ENCODE data around the gene PLTP.

The PLTP gene

DNA sequence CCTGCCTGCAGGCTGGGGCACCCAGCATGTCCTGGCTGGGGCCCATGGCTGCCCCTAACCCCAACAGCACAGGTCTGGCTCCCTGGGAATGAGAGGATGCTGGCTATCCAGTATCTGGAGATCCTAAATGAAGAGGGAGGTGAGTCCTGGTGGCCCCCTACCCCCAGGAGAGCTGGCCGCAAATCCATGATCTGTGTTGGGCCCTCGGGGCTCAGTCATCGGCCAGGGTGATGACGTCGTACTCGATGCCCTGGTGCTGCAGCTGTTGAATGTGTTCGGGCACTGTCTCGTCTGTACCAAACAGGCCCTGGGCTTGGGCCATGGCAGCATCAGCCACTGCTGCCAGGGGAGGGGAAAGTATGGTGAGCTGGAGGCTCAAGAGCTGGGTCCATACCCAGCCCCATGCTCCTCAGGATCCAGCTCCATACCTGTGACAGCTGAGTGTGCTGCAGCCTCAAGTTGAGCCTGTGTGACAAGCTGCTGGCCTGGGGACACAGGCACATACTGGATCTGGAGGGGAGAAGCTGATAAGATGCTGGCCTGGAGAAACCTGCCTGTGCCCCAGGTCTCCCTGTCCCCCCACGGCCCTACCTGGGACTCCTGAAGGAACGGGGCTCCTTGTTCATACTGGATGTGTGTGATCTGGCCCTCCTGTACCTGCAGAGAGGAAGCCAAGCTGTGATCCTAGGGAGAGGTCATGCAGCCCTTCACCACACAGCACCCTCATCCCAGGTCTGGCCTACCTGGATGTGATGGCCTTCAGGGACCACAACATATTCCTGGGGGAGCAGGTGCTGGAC is 37.0 kb upstream of the PLTP start:
- peak overlapping the region; percentile 56 to 92 for H3K27ac Mint-ChIP-seq

DNA sequence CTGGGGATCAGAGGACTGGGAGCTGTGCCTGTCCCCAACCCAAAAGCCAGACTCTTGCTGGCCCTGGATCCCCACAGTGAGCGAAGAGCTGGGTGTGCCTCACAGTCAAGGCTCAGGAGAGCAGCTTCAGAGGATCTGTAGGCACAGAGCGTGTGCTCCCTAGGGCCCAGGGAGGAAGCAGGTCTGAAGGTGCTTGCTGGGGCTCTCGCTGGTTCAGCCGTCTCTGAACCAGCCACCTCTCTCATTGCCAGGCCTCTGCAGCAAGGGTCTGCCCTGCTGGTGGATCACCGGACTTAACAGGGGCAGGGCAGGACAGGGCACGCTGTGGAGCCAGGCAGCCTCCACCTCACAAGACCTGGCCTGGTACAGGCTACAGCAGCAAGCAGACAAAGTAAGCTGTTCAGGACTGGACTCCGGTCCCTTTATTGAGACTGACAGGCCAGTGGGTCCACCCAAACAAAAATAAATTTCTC is 36.3 kb upstream of the PLTP start:
- peak overlapping the region; percentile 56 to 92 for H3K27ac Mint-ChIP-seq
- peaks cover 64% of the 10 kb centered on the region for H3K36me3 Mint-ChIP-seq (ENCODE audit: insufficient read depth)
- no peaks in the 10 kb centered on the region for H3K9me3 Mint-ChIP-seq
- DNase-seq (no peak), ATAC-seq (replicated peaks) (no peak)
- H3K27me3 Mint-ChIP-seq: no peaks in the 10 kb centered on the region
- no peak overlapping the region for H3K4me3 Mint-ChIP-seq
- H3K4me1 Mint-ChIP-seq (ENCODE audit: low read depth in 2 of 2): peaks cover 21 to 41% of the 10 kb centered on the region in 2 donors

More for the DNA sequence above, 37.0 kb upstream of the PLTP start:
- Mint-ChIP-seq H3K4me3 (no peak overlapping the region), H3K36me3 (ENCODE audit: insufficient read depth) (peaks cover 62% of the 10 kb centered on the region), H3K9me3 (no peaks in the 10 kb centered on the region), H3K27me3 (no peaks in the 10 kb centered on the region), H3K4me1 (ENCODE audit: low read depth in 2 of 2) (peaks cover 20 to 38% of the 10 kb centered on the region in 2 donors)
- DNase-seq (no peak), ATAC-seq (replicated peaks) (no peak)

DNA sequence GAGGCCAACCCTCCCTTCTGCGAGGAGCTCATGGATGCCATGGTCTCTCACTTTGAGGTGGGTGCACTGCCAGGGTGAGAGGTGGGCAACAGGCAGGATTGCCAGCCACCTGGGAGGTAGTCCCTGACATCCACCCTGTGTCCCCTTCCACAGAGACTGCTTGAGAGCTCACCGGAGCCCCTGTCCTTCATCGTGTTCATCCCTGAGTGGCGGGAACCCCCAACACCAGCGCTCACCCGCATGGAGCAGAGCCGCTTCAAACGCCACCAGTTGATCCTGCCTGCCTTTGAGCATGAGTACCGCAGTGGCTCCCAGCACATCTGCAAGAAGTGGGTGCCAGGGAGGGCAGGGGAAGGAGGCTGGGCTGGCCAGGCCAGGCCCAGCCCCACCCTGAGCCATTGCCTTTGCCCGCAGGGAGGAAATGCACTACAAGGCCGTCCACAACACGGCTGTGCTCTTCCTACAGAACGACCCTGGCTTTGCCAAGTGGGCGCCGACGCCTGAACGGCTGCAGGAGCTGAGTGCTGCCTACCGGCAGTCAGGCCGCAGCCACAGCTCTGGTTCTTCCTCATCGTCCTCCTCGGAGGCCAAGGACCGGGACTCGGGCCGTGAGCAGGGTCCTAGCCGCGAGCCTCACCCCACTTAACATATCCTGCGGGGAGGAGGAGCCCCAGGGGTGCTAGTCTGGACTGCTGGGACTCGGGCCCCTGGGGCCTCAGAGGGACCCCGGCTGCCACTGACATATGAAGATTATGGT is 35.3 kb upstream of the PLTP start:
- peaks cover 68% of the 10 kb centered on the region for H3K36me3 Mint-ChIP-seq (ENCODE audit: insufficient read depth)

GRCh38 chr20:45946149-45946970 is 34.4 kb upstream of the PLTP start:
- peak; percentile 89 for ATAC-seq (replicated peaks)
- DNase-seq: peak; percentile 26 to 45 (median 44)
- Mint-ChIP-seq H3K27ac (peak overlapping the region; percentile 92), H3K4me1 (ENCODE audit: low read depth in 2 of 2) (peaks cover 21 to 35% of the 10 kb centered on the region in 2 donors), H3K4me3 (peak overlapping the region; percentile 48 to 61), H3K36me3 (ENCODE audit: insufficient read depth) (peaks cover 68% of the 10 kb centered on the region), H3K9me3 (no peaks in the 10 kb centered on the region), H3K27me3 (no peaks in the 10 kb centered on the region)

More for the DNA sequence above, 35.3 kb upstream of the PLTP start:
- no peaks in the 10 kb centered on the region for H3K27me3 Mint-ChIP-seq
- peaks cover 21 to 41% of the 10 kb centered on the region in 2 donors for H3K4me1 Mint-ChIP-seq (ENCODE audit: low read depth in 2 of 2)
- ATAC-seq (replicated peaks): no peak
- H3K4me3 Mint-ChIP-seq: peak overlapping the region in 1 of 2 donors; percentile 25
- H3K27ac Mint-ChIP-seq: peak overlapping the region in 1 of 2 donors; percentile 92
- no peaks in the 10 kb centered on the region for H3K9me3 Mint-ChIP-seq
- no peak for DNase-seq

DNA sequence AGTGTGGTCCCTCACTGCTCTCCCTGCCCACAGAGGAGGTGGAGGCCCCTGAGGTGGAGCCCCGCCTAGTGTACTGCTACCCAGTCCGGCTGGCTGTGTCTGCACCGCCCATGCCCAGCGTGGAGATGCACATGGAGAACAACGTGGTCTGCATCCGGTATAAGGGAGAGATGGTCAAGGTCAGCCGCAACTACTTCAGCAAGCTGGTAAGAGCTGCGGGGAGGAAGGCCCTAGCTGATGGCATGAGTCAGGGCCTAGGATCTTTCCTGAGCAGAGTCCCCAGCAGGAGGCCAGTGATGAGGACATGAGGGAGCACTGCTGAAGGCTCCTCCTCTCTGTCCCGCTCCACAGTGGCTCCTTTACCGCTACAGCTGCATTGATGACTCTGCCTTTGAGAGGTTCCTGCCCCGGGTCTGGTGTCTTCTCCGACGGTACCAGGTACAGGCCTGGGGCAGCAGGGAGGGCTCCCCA is 33.8 kb upstream of the PLTP start:
- no peak for DNase-seq
- Mint-ChIP-seq H3K27ac (peak overlapping the region; percentile 92), H3K9me3 (no peaks in the 10 kb centered on the region), H3K4me3 (peak overlapping the region; percentile 48 to 61), H3K36me3 (ENCODE audit: insufficient read depth) (peaks cover 64% of the 10 kb centered on the region), H3K27me3 (no peaks in the 10 kb centered on the region), H3K4me1 (ENCODE audit: low read depth in 2 of 2) (peaks cover 21 to 35% of the 10 kb centered on the region in 2 donors)
- ATAC-seq (replicated peaks): no peak

- H3K27ac Mint-ChIP-seq: peak overlapping the region; percentile 25 to 75
- H3K4me3 Mint-ChIP-seq: no peak overlapping the region
- H3K4me1 Mint-ChIP-seq (ENCODE audit: low read depth in 2 of 2): peaks cover 21 to 35% of the 10 kb centered on the region in 2 donors
- DNase-seq (no peak), ATAC-seq (replicated peaks) (no peak)
- H3K9me3 Mint-ChIP-seq: no peaks in the 10 kb centered on the region
- no peaks in the 10 kb centered on the region for H3K27me3 Mint-ChIP-seq
- peaks cover 62% of the 10 kb centered on the region for H3K36me3 Mint-ChIP-seq (ENCODE audit: insufficient read depth)
Observed at GRCh38 chr20:45944965-45945677, 33.2 kb upstream of the PLTP start.

DNA sequence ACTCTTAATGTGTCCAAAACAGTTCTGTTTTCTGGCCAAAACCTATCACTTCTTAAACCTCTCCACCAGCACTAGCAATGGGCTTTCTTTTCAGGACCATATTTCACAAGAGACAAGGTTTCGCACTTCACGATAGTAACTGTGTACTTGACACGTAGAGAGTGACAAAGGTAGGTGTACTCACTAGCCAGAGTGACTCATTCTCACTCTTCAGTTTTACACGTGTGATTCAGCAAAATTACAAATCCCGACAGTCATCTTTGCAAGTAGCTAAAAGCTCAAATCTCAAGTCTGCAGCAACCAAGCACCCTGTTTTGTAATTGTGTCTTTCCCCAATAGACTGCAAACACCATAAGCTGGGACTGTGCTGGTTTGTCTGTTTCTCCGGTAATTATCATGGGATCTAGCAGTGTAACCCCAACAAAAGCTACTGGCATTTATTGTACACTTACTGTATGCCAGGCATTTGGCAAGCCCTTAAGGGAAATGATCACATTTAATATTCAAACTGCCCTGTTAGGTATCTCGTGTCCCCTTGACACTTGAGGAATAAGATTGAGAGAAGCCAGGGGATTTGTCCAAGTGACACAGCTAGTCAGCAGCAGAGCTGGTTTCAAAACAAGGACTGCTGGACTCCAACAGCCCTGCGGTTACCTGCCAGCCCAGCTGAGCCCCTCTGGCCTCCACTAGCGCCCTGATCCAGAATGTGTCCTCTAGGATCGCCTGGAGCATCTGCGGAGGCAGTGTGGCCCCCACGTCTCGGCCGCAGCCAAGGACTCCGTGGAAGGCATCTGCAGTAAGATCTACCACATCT is 32.4 kb upstream of the PLTP start:
- Mint-ChIP-seq H3K36me3 (ENCODE audit: insufficient read depth) (peaks cover 65% of the 10 kb centered on the region), H3K27ac (peak overlapping the region; percentile 74 to 75), H3K4me1 (ENCODE audit: low read depth in 2 of 2) (peaks cover 21 to 34% of the 10 kb centered on the region in 2 donors), H3K4me3 (peak overlapping the region in 1 of 2 donors; percentile 47), H3K27me3 (no peaks in the 10 kb centered on the region), H3K9me3 (no peaks in the 10 kb centered on the region)
- ATAC-seq (replicated peaks) (no peak), DNase-seq (no peak)

GRCh38 chr20:45943613-45944012 is 31.7 kb upstream of the PLTP start:
- H3K27me3 Mint-ChIP-seq: no peaks in the 10 kb centered on the region
- H3K4me3 Mint-ChIP-seq: no peak overlapping the region
- DNase-seq: no peak
- peaks cover 22 to 37% of the 10 kb centered on the region in 2 donors for H3K4me1 Mint-ChIP-seq (ENCODE audit: low read depth in 2 of 2)
- H3K9me3 Mint-ChIP-seq: no peaks in the 10 kb centered on the region
- ATAC-seq (replicated peaks): no peak
- H3K36me3 Mint-ChIP-seq (ENCODE audit: insufficient read depth): peaks cover 70% of the 10 kb centered on the region
- H3K27ac Mint-ChIP-seq: peak overlapping the region; percentile 63 to 74

- Mint-ChIP-seq H3K9me3 (no peaks in the 10 kb centered on the region), H3K27ac (no peak overlapping the region), H3K27me3 (no peaks in the 10 kb centered on the region), H3K4me3 (no peak overlapping the region), H3K36me3 (ENCODE audit: insufficient read depth) (peaks cover 75% of the 10 kb centered on the region), H3K4me1 (ENCODE audit: low read depth in 2 of 2) (peaks cover 27% of the 10 kb centered on the region in 2 donors)
- ATAC-seq (replicated peaks) (no peak), DNase-seq (no peak)
Observed at GRCh38 chr20:45940469-45940868, 28.5 kb upstream of the PLTP start.

GRCh38 chr20:45940053-45940452 is 28.1 kb upstream of the PLTP start:
- peak overlapping the region; percentile 28 to 63 for H3K27ac Mint-ChIP-seq
- peaks cover 26 to 27% of the 10 kb centered on the region in 2 donors for H3K4me1 Mint-ChIP-seq (ENCODE audit: low read depth in 2 of 2)
- H3K27me3 Mint-ChIP-seq: no peaks in the 10 kb centered on the region
- no peak overlapping the region for H3K4me3 Mint-ChIP-seq
- peaks cover 79% of the 10 kb centered on the region for H3K36me3 Mint-ChIP-seq (ENCODE audit: insufficient read depth)
- DNase-seq (no peak), ATAC-seq (replicated peaks) (no peak)
- no peaks in the 10 kb centered on the region for H3K9me3 Mint-ChIP-seq

DNA sequence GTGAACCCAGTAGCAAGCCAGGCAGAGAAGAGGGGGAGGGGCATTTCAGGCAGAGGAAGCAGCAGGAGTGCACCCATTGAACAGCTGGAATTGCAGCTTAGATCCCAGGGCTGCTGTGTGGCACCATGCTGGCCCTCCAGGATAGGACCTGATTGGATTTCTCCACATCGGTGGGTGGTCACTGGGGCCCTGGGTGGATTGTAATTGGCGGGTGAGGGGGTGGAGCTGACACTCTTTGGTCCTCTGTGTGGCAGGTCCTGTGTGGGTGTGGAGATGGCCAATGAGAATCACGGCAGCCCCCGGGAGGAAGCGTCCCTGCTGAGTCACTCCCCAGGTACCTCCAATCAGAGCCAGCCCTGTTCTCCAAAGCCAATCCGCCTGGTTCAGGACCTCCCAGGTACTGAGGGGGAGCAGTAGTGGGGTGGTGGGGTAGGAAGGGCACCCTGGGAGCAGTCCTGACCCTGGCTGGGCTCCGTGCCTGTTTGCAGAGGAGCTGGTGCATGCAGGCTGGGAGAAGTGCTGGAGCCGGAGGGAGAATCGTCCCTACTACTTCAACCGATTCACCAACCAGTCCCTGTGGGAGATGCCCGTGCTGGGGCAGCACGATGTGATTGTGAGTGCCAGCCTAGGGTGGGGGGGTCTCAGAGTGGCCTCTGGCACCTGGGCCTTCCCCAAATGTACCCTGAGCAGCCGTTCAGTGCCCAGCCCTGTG is 26.9 kb upstream of the PLTP start:
- no peak for DNase-seq
- ATAC-seq (replicated peaks): no peak
- Mint-ChIP-seq H3K9me3 (no peaks in the 10 kb centered on the region), H3K27me3 (no peaks in the 10 kb centered on the region), H3K4me3 (peak overlapping the region in 1 of 2 donors; percentile 59), H3K27ac (peak overlapping the region; percentile 82 to 92), H3K4me1 (ENCODE audit: low read depth in 2 of 2) (peaks cover 17 to 22% of the 10 kb centered on the region in 2 donors), H3K36me3 (ENCODE audit: insufficient read depth) (peaks cover 83% of the 10 kb centered on the region)

Measured in effector memory CD8-positive, alpha-beta T cell (primary cell).